Stimulated activated CD4-positive, alpha-beta T cell treated with anti-CD3 and anti-CD28 coated beads, Interleukin-4, amount 100 ng/mL, for 48 hours (primary cell): ENCODE measurements around the gene SMOC2.

Source experiments
- DNase-seq, 2 donors: peaks; one replicate each; pipeline ENCODE4 v3.0.0-alpha.2; 2020; ENCODE audit warnings: low read depth in 2 of 2

Gene SMOC2

DNA sequence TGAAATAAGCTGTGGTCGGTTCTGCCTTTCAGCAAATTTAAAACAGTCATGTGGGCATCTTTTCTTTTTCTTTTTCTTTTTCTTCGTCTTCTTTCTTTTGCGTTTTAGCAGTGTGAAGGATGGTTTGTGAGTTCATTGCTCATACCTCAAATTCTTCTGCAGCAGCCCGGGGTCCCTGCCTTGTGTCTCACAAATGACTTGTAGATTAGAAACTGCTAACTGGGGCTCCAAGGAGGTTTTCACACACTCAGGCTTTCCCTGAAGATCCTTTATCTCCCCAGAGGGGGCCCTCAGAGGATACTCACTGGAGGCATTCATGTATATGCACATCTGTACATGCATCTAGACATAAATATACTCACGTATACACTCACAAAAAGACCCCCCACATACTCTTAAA is 1.7 kb downstream of the SMOC2 start:
- DNase-seq, result no peak

DNA sequence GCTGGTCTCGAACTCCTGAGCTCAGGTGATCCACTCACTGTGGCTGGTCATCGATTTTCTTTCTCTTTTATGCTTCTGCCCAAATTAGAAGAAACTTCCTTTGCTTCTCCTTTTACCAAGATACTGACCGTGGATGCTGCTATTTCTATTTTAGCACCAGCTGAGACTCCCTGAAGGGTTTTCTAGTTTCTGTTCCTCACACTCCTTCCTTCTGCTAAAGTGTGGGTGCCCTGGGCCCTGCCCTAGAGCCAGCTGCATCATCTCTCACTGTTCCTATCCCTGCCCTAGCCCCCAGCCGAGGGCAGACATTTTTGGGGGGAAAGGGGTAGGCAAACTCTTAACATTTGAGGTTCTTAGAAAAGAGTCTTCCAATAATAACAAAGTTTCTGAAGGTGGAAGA is 6.3 kb downstream of the SMOC2 start:
- DNase-seq, result no peak

DNA sequence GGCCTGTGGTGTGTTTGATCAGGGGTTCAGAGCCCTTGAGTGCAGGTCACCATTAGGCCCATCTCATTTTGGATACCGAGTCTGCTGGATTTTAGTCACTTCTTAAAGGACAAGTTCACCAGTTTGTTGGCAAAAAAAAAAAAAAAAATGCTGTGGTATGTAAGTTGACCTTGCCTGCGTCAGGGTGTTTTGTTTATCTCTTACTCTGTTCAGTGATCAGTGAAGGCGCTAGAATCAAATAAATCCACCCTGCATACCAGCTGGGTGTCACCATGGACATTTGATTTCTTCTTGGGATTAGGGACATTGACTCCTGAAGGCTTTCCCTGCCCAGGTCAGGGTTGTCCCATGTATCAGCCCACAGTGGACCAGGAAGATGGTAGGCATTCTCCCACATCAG is 6.7 kb downstream of the SMOC2 start:
- no peak for DNase-seq

DNA sequence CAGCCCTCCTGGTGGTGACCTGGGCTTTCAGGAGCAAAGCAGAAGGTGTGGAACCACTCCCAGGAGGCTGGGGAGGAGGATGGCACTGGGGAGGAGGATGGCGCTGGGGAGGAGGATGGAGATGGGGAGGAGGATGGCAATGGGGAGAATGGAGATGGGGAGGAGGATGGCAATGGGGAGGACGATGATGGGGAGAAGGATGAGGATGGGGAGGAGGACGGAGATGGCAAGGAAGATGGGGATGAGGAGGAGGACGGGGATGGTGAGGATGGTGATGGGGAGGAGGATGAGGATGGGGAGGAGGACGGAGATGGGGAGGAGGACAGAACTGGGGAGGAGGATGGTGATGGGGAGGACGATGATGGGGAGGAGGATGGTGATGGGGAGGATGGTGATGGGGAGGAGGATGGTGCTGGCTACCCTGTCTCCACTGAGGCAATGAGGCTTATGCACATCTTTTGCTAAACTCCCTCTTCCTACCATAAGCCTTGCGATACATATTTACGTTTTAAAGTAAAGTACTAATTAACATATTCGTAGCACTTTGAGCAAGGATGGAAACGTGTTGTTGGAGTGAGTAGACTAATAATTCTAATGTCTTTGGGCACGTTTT is 7.4 kb downstream of the SMOC2 start:
- DNase-seq, result no peak

DNA sequence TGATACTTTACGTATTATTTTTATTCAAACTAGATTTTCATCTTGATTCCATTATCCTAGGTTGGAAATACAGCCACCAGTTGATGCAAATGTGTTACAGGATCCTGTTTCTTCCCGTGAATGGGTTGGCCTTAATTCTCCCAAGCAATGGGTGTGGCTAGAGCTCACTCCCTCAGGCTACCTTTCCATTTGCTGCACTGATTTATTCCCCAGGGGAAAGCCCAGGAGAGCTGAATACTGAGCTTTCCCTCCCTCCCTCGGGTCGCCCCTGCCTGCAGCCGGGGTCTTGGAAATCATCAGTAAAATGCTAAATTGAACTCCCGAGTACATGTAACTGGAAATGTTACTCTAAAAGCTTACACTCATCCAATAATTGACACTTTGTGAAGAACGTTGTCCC is 9.9 kb downstream of the SMOC2 start:
- no peak for DNase-seq

DNA sequence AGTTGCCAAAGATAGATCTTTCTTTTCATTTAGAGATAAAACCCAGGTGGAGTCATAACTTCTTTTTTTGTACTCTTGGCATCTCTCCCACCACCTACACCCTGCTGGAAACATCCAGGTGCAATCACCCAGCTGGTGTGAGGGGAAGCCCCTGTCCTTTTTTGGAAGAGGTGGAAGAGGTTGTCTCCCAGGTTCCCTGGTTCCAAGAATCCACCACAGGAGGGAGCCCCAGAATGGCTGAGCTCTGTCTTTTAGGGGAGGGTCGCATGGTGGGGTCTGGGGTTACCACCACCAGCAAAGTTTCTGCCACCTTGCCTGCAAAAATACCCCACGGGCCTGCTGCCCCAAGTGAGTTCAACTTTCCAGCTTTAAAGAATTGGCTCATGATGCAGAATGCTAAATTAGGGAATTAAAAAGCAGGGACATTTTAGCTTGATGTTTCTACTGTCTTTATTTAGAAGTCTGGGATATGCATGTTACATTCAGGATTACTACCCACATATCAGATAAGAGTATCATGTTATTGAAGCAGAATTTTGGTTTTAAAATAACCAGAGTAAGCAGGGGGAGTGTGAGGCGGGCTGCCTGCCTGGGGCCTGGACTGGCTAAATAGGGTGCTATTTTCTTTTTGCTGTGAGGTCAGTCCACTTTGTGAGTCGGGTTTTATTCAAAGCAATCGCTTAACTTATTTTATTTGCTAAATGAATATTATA is 11.0 kb downstream of the SMOC2 start:
- no peak for DNase-seq

DNA sequence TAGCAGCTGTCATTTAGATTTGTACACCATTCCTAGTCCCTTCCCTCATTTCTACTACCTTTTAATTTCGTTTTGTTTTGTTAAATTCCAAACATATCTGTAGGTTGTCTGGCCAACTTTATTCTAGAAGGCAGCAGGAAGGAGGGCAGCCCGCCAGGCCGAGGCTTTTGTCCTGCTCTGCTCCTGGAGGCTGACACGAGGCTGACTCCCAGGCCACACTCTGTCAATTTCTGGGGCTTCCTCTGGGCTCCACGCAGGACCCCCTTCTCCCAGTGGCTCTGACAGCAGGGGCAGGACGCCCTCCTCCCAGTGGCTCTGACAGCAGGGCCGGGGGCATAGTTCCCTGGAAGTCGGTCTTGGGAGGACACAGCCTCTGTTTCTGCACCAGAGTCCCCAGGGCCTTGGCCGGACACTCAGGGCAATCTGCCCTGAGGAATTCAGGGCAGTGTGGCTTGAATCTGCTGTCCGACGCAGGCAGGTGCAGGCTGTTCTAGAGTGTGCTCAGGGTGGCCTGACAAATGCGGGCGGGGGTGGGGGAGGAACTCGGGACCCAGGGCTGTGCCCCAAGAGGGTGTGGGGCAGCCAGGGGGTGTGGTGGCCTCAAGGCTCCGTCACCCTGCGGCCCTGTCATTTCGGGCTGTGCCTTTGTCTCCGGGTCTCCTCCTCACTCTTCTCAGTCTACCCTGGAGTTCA is 11.8 kb downstream of the SMOC2 start:
- no peak for DNase-seq

DNA sequence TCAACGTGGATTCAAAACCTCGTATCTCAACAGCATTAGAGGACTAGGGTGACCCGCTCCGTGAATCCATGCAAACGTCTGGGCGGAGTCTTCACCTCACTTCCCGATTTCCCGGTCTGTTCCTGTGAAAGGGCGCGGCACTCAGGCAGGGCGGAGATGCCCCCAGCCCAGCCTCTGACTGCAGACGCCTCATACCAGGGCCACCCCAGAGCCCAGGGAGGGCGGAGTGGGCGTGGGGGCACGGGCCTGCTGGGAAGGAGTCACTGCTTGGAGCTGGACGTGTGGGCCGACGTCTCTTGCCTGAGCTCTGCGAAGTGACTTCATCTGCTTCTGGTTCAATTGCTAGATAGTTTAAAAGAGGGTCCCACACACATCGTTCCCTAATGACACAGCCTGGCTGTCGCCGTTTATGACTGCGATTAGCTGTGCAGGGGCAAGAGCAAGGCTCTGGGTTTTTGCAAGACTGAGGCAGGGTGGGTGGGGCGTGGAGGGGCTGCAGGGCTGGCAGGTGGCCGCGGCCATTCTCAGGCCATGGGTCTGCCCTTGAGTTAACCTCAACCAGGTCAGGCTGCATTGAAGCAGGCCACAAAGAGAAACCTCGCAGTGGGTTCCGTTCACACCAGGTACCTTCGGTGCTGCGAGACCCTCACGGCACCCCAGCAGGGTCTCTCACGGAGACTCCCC is 15.0 kb downstream of the SMOC2 start:
- DNase-seq, result no peak

DNA sequence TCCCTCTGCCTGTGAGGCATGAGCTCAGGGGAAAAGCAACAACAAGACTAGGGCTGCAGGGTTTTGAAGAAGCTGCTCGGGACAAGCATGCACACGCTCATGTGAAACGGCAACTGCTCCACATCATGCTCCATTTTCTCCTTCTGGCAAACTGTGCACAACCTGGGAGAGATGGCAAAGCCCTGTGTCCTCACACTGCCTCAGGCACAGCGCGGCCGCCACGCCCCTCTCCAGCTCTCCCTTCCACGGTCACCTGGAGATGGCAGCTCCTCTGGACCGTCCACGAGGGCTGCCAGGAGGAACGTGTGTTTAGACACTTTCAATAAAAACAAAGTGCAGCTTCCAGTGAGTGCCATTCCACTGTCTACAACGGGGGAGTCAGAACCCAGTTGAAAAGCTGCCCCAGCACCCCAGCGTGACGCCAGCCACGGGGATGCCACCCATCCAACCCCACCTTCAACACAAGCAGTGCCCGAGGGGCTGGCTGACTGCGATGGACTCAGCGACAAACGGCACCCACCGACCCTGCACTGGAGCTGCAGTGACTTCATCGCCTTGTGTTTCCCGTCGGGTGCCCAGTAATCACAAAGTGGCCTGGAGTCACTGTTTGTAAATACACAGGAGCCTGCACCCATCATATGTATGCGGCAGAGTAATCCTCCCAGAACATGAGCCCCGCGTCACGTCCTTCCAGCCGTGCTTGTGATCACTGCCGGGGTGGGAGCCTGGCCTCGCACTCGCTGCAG is 16.1 kb downstream of the SMOC2 start:
- no peak for DNase-seq

DNA sequence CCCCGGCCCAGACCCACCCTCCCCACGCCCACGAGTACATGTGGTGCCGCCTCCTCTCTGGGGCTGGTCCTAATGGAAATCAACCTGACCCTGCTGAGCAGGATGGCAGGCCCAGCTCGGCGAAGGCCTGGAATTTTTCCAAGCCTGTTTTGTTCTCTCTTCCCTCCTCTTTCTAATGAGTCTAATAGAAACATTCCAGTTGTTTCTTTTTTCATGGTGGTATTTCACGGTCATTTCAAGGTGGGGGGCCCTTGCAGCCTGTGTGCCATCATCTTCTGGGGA is 16.6 kb downstream of the SMOC2 start:
- DNase-seq, result no peak

DNA sequence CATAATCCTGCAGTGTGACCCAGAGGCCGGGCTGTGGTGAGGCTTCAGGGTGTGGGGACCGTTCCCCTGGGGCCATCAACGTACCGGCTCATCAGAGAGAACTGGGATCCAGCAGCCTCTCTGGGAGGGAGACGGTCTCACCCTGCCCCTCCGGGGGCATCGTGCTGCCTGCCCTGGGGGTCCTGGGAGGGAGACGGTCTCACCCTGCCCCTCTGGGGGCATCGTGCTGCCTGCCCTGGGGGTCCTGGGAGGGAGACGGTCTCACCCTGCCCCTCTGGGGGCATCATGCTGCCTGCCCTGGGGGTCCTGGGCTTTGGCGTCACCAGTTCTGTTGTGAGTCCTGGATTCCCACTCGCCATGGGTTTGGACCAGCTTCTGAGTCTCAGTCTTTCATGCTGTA is 17.1 kb downstream of the SMOC2 start:
- no peak for DNase-seq

DNA sequence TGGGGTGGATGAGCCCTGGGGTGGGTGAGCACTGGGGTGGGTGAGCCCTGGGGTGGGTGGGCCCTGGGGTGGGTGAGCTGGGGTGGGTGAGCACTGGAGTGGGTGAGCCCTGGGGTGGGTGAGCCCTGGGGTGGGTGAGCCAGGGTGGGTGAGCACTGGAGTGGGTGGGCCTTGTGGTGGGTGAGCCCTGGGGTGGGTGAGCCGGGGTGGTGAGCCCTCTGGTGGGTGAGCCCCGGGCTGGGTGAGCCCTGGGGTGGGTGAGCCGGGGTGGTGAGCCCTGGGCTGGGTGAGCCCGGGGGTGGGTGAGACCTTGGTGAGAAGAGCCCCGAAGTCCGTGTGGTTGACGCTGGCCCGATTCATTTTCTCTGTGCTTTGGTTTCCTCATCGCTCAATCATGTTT is 18.6 kb downstream of the SMOC2 start:
- no peak for DNase-seq

DNA sequence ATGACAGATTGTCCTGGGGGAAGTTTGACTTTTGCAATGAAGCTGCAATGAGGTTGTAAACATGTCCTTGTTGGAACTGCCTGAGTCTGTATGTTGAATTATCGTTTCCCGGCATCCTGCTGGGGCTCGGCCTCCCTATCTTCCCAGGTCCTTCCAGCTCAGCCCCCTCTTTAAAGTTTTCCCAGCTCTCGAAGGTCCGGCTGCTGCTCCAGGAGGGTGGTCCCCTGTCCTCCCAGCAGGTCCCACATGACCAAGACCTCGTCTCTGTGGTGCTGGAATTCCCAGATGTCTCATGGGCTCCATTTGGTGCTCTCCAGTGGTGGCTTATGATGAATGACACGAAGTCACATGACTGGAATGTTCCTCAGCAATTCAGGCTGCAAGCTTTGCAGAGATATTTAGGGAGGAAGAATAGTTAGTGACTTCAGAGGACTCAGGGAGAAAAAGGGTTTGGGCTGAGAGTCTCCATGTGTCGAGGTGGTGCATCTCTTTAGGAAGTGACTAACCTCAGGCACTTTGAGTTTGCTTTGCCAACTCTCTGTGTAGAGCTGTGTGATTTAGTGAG is 21.4 kb downstream of the SMOC2 start:
- DNase-seq, result no peak

DNA sequence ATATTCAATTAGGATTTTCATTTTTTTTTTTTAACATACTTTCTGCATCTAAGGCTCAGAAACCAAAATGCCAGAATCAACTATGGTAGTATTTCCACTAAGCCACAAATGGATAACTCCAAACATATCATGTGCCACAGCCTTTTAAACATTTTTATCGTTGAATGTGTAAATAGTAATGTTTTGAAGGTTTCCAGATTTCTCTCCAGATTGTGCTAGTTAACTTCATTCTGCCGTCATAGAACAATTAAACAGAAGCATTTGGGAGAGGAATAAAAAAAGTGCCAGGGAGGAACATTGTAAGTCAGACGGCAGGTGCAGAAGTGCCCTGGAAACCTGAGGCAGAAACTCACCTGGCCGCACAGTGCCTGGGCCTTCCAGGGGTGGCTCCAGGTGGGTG is 23.6 kb downstream of the SMOC2 start:
- no peak for DNase-seq

DNA sequence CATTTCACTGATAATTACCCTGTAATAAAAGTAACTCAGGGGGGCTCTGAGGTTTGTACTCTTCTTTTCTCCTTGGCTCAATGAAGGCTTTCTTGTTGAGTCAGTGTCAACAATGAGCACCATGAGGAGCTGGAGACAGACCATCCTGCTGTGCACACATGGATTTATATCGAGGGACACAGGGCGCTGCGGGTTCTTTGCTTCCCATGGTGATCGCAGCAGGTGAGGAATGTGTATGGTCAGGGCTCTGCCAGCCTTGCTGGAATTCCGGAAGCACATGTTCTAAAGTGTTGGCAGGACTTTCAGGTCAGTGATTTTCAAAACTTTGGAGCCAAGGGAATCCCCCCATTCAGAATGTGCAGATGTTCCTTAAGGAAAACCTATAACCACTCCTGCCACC is 27.1 kb downstream of the SMOC2 start:
- no peak for DNase-seq

DNA sequence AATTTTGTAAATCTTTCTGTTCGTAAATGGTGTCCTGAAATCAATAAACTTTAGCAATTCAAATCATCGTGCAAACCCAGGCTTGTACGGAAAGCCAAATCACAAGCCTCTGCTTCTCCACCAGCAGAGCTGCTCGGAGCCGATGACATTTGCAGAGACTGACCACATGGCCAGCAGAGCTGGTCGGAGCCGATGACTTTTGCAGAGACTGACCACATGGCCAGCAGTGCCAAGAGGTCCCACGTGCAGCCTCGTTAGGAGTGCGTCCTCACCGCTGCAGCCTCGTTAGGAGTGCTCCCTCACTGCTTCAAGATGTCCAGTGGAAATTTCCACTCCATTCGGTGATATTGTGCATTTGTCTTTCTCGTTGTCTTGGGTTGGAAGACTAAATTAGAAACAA is 28.5 kb downstream of the SMOC2 start:
- no peak for DNase-seq

DNA sequence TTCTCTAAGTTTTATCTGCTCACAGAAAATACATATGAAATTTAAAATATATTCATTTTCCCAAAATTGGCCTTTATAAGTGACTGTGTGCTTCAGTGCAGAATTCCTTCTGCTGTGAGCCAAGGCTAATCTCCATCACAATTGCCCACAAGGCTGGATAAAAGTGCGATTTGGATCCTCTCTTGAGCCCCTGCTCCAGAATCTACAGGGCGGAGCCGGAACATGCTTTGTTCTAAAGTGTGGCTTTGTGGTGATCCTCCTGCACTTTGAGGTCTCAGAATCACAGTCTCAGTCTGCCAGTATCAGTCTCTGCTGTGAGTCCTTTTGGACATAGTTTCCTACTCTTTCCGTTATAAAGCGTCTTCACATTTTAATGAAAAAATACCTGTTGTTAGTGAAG is 28.9 kb downstream of the SMOC2 start:
- no peak for DNase-seq

DNA sequence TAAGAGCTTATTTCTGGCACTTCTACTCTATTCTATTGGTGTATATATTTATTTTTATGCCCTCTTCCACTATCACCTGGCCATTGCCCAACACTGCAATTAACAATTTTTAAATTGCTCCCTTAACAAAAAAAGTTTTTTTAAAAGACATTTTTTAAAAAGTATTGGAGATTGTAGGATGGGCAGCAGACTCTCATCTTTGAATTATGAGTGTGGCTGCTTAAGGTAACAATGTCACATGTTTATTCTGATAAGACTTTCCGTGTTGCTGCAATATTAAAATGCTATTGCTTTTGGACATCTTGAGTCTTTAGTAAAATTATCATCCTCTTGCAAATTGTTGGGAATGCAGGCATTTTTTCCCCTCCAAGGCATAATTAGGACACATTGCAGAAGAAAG is 31.4 kb downstream of the SMOC2 start:
- no peak for DNase-seq

DNA sequence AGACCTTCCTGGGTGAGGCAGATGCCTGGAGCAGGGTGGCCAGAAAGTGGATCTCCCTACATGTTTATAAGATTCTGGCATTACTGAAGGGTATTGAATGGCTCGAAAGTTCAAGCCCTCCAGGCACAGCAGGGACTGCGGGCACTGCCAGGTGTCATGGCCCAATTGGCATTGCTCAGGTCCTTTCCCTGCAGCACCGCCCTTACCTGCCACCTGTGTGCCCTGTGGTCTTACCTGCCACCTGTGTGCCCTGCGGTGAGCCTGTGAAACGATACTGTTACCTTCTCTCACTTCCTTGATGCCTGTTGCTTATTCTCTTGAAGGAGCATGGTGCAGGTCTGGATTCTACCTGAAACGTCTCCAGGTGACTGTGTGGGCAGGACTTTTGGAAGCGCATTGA is 32.2 kb downstream of the SMOC2 start:
- DNase-seq, result no peak

DNA sequence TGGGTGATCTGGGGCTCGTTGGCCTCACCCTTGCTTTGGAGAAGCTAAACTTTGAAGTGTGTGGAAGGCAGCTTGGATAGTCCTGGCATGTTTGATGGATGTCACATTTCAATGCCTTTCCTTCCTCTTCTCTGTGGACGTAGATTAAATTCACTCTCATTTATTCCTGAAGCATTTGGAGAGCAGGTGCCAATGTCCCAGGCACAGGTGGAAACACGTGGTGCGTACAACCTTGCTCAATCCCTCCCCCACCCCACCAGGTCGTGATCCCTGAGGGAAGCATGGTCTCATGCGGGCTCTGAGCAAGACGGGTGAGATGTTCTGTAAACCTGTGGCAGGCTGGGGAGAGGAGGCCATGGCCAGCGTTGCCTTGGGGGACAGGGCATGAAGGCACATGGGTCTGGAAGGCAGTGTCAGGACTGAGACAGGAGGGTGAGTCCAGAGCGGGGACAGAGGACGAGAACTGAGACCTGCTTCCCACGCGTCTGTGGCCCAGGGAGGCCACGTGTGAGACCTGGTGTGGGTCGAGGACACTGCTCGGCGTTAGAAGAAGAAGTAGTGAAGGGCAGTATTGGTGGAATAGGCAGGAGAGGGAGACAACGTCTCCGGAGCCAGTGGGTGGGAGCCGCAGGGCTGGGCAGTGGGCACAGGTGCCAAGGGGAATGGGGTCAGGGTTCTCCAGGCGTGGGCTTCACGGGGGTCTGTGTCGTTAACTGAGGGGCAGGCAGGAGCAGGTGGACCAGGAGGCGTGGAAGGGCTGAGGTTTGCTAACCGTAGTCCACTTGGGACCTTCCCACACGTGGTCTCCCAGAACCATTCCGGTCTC is 34.4 kb downstream of the SMOC2 start:
- DNase-seq, result no peak

DNA sequence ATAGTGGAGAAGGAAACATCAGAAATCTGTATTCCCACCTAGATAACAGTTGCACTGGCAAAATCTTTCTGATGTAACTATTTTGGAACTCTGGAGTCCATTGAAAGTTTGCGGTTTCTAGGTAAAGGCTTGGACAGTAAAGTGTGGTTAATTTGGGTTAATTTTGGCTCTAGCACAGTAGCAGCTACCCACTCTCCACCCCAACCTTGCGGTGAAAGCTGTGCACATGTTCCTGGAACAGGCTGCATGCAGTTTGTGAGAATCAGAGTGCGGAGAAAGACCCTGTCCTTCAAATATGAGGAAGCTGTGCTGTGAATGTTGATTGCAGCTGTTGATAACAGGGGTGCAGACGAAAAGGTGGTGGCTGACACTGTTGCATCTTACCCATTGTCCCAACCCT is 38.4 kb downstream of the SMOC2 start:
- DNase-seq, result no peak
